OCI-LY7 (cell line): Measurements from ENCODE around the gene CCDC32. TPM values are rescaled to one million over a fixed set of nuclear protein-coding genes. Genes with fewer than 3 reads are reported as not detected.

Experiments used
- BruUV-seq: library from RNA; stranded (reverse); fragments of 400-500 nt; replicated peaks from 2 replicates; lab custom pipeline; 2021; lab: Mats Ljungman, UMichigan
- CTCF ChIA-PET: fragments of 300-600 bp; sonication (Branson Sonifier 250); formaldehyde crosslinking; loops from one replicate; lab custom pipeline; 2022; ENCODE audit warnings: antibody characterized with exemption; ENCODE audit not compliant: unreplicated experiment; lab: Charles Lee
- POLR2A ChIA-PET: fragments of 300-600 bp; sonication (Branson Sonifier 250); formaldehyde crosslinking; loops from one replicate; lab custom pipeline; 2022; ENCODE audit warnings: antibody characterized with exemption; lab: Charles Lee
- DNase-seq: peaks from one replicate; pipeline ENCODE4 v3.0.0-alpha.2; 2015; ENCODE audit warnings: low spot score
- H2AFZ ChIP-seq: fragments of 200-600 bp; sonication (generic), shearing (Covaris generic); 2 replicates; pipeline ENCODE4 v1.6.1; 2014; ENCODE audit warnings: mild to moderate bottlenecking, antibody characterized with exemption, low read length, moderate library complexity
- H3K27ac ChIP-seq: fragments of 200-600 bp; sonication (generic); 2 replicates; pipeline ENCODE4 v1.5.1; 2014; ENCODE audit warnings: mixed run types, low read depth, mild to moderate bottlenecking, moderate library complexity, low read length, inconsistent platforms; ENCODE audit not compliant: poor library complexity, severe bottlenecking
- H3K36me3 ChIP-seq: fragments of 200-600 bp; sonication (generic); 2 replicates; pipeline ENCODE4 v1.6.1; 2014; ENCODE audit warnings: mild to moderate bottlenecking, antibody characterized with exemption, low read length, moderate library complexity, mixed read lengths; ENCODE audit not compliant: insufficient read depth
- H3K4me1 ChIP-seq: fragments of 200-600 bp; sonication (generic); 2 replicates; pipeline ENCODE4 v1.5.1; 2014; ENCODE audit warnings: mild to moderate bottlenecking, low read length; ENCODE audit not compliant: insufficient read depth, poor library complexity, severe bottlenecking
- H3K4me2 ChIP-seq: fragments of 200-600 bp; sonication (generic); 2 replicates; pipeline ENCODE4 v1.6.1; 2014; ENCODE audit warnings: mild to moderate bottlenecking, low read length
- H3K4me3 ChIP-seq: fragments of 200-600 bp; sonication (generic); 2 replicates; pipeline ENCODE4 v1.5.1; 2014; ENCODE audit warnings: mild to moderate bottlenecking, low read depth, low read length; ENCODE audit not compliant: poor library complexity, severe bottlenecking
- H3K79me2 ChIP-seq: fragments of 200-600 bp; sonication (generic); 2 replicates; pipeline ENCODE4 v1.6.1; 2016; ENCODE audit warnings: low read depth, mild to moderate bottlenecking, low read length, moderate library complexity, mixed read lengths; ENCODE audit not compliant: insufficient read depth
- H3K9me2 ChIP-seq: fragments of 200-600 bp; sonication (generic); 2 replicates; pipeline ENCODE4 v1.6.1; 2016; ENCODE audit warnings: mild to moderate bottlenecking, low read length, mixed read lengths; ENCODE audit not compliant: insufficient read depth
- H3K9me3 ChIP-seq: fragments of 200-600 bp; sonication (generic); 2 replicates; pipeline ENCODE4 v1.6.1; 2014; ENCODE audit warnings: mild to moderate bottlenecking, mixed run types, low read length, mixed read lengths
- H4K20me1 ChIP-seq: fragments of 200-600 bp; sonication (generic); 2 replicates; pipeline ENCODE4 v1.6.1; 2014; ENCODE audit warnings: mild to moderate bottlenecking, antibody characterized with exemption, low read length, moderate library complexity, mixed read lengths; ENCODE audit not compliant: insufficient read depth
- EZH2phosphoT487 ChIP-seq: fragments of 200-600 bp; sonication (generic); IDR thresholded peaks from 2 replicates; pipeline ENCODE4 v1.6.1; 2018; ENCODE audit warnings: low read depth, borderline replicate concordance, mild to moderate bottlenecking, mixed run types, antibody characterized with exemption, low read length, moderate library complexity, mixed read lengths
- intact Hi-C: fragments of 100-400 bp; cut with micrococcal nuclease; formaldehyde crosslinking; loops from one replicate; pipeline ENCODE4 v1.10.0; 2022; ENCODE audit not compliant: unreplicated experiment
- total RNA-seq, 2 experiments: library from RNA; depleted of rRNA in 1 of 2; stranded (reverse); fragments of >200 nt in 1 of 2; shearing (Covaris generic) in 1 of 2; gene quantifications; 2 replicates each; pipeline ENCODE4 v1.2.3, GENCODE V29; 2014 to 2022
- TF ChIP-seq, protein P1 (sequence below): fragments of 200-600 bp; sonication (generic); conservative IDR thresholded peaks from 2 replicates; pipeline ENCODE4 v1.5.1; 2014; ENCODE audit warnings: mild to moderate bottlenecking, antibody characterized with exemption, low read length, moderate library complexity, mixed read lengths

The CCDC32 gene
- total RNA-seq, 2 experiments from 2014 or later, result 10.3 to 14.3 TPM

DNA sequence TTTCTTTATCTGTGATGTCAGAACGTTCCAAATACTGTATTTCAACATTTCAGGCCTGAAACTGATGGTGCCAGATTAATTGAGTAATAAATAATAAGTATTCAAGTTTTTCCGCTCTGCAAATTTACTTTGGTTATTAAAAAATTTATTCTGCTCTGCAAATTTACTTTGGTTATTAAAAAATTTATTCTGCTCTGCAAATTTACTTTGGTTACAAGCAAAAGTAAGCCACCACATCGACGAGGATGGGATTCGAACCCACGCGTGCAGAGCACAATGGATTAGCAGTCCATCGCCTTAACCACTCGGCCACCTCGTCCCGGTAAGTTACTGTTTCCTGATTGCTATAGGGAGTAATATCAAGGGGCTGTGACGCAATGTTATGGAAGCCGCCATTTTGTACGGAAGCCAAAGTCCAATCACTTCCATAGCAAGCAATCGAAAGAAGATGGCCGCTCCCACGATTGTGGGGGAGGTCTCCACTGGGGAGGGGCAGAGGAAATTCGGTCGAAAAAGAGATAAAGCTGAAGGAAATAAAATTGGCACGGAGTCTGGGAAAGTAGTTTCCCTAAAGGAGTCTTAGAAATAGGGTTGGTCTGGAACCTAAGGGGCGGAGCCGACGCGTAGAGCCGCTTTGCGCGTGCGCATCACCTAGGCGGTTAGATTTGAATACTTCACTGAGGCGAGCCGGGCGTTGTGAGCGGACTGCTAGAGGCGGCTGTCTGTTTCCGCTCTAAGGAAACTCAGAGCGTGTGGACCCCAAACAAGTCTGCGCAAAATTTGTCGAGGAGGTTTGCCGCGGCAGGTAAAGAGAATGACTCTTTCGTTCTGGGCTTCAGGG lies 29.0 kb upstream of the CCDC32 start, which contains the start of gene KNL1:
TSS of gene KNL1 (plus strand) at position 662 of the 841 bp plus-strand sequence. CDS start 8,683 bp downstream, outside the sequence.
- peaks cover 44% of the 10 kb centered on the region for H3K79me2 ChIP-seq
- H3K9me3 ChIP-seq, result no peaks in the 10 kb centered on the region
- H2AFZ ChIP-seq, result peak within 1 kb of the TSS; percentile 89
- peak within 1 kb of the TSS; percentile 85 for H3K4me3 ChIP-seq
- CTCF ChIA-PET, result no interaction called here
- POLR2A ChIA-PET, result interaction anchor here (0.5 to 2.2 kb wide), 4 partner anchors 11 to 101 kb away, joined by 3 to 9 read pairs (median 5); partner anchors contain the start of genes RAD51 and RPUSD2
- peak within 1 kb of the TSS; percentile 90 for H3K27ac ChIP-seq
- DNase-seq, result peak; percentile 95
- TF ChIP-seq EZH2phosphoT487, result no peak
- TF ChIP-seq, protein P1, sequence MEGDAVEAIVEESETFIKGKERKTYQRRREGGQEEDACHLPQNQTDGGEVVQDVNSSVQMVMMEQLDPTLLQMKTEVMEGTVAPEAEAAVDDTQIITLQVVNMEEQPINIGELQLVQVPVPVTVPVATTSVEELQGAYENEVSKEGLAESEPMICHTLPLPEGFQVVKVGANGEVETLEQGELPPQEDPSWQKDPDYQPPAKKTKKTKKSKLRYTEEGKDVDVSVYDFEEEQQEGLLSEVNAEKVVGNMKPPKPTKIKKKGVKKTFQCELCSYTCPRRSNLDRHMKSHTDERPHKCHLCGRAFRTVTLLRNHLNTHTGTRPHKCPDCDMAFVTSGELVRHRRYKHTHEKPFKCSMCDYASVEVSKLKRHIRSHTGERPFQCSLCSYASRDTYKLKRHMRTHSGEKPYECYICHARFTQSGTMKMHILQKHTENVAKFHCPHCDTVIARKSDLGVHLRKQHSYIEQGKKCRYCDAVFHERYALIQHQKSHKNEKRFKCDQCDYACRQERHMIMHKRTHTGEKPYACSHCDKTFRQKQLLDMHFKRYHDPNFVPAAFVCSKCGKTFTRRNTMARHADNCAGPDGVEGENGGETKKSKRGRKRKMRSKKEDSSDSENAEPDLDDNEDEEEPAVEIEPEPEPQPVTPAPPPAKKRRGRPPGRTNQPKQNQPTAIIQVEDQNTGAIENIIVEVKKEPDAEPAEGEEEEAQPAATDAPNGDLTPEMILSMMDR, result no peak
- H4K20me1 ChIP-seq, result peaks cover 5% of the 10 kb centered on the region; the same call in 1 of the 2 replicates
- BruUV-seq, result no TSS peak
- intact Hi-C loops, result loop anchor here (2.0 to 5.0 kb wide), 2 partner anchors 25 to 173 kb away; partner anchors contain the start of genes C15orf62 and RPUSD2
- peak within 1 kb of the TSS; percentile 93 for H3K4me2 ChIP-seq
- H3K9me2 ChIP-seq, result no peaks in the 10 kb centered on the region
- H3K4me1 ChIP-seq, result peaks cover 49% of the 10 kb centered on the region
- peaks cover 17% of the 10 kb centered on the region for H3K36me3 ChIP-seq

GRCh38 chr15:40593165-40593564 lies 28.3 kb upstream of the CCDC32 start:
- peaks cover 11% of the 10 kb centered on the region; the same call in 1 of the 2 replicates for H3K36me3 ChIP-seq
- TF ChIP-seq EZH2phosphoT487, result no peak
- TF ChIP-seq, protein P1, result no peak
- CTCF ChIA-PET, result no interaction called here
- peaks cover 37% of the 10 kb centered on the region for H3K79me2 ChIP-seq
- no peak for DNase-seq
- peak overlapping the region; percentile 89 for H2AFZ ChIP-seq
- BruUV-seq, result no TSS peak
- peak overlapping the region; percentile 85 for H3K4me3 ChIP-seq
- H3K4me1 ChIP-seq, result peaks cover 49% of the 10 kb centered on the region
- H3K9me2 ChIP-seq, result no peaks in the 10 kb centered on the region
- H4K20me1 ChIP-seq, result peaks cover 5% of the 10 kb centered on the region; the same call in 1 of the 2 replicates
- H3K4me2 ChIP-seq, result peak overlapping the region; percentile 93
- intact Hi-C loops, result loop anchor here (5.0 kb wide), 1 partner anchor 174 kb away; the partner anchor contains the start of gene C15orf62
- H3K27ac ChIP-seq, result peak overlapping the region; percentile 27
- no peaks in the 10 kb centered on the region for H3K9me3 ChIP-seq
- POLR2A ChIA-PET, result interaction anchor here (0.5 to 1.1 kb wide), 4 partner anchors 8 to 120 kb away, joined by 3 to 6 read pairs (median 4); partner anchors contain the start of gene RPUSD2
